WTC11 (cell line): ENCODE data around the gene KRTAP5-11. TPM values are rescaled to one million over a fixed set of nuclear protein-coding genes. Genes with fewer than 3 reads are reported as not detected.
"Not testable (repeated sequence)": the region's sequence is repeated elsewhere in the genome, so short reads cannot be mapped to it uniquely, and the experiment has no call there.

Experiments
- ATAC-seq: fragments of 200-7000 bp; cut with Tn5 transposase; 2 replicates; pipeline ENCODE4 v1.10.0; 2021; ENCODE audit warnings: mild to moderate bottlenecking, moderate library complexity
- CTCF ChIA-PET: fragments of 300-600 bp; sonication (Branson Sonifier 250); formaldehyde crosslinking; loops from one replicate; lab custom pipeline; 2021; ENCODE audit warnings: antibody characterized with exemption; lab: Charles Lee
- POLR2A ChIA-PET: fragments of 350-600 bp; sonication (Branson Sonifier 250); formaldehyde crosslinking; loops from one replicate; lab custom pipeline; 2021; ENCODE audit warnings: antibody characterized with exemption; lab: Charles Lee
- DNase-seq: peaks from one replicate; pipeline ENCODE4 v3.0.0; 2021; ENCODE audit warnings: low spot score
- H3K27ac Mint-ChIP-seq: 2 replicates; pipeline ENCODE4 v1.8.0; 2021; ENCODE audit warnings: mixed read lengths
- H3K27me3 Mint-ChIP-seq: 2 replicates; pipeline ENCODE4 v1.8.0; 2021; ENCODE audit warnings: low read depth, mild to moderate bottlenecking, moderate library complexity, mixed read lengths
- H3K36me3 Mint-ChIP-seq: 2 replicates; pipeline ENCODE4 v1.8.0; 2021; ENCODE audit warnings: mixed read lengths
- H3K4me1 Mint-ChIP-seq: 2 replicates; pipeline ENCODE4 v1.8.0; 2022; ENCODE audit warnings: mixed read lengths
- H3K4me3 Mint-ChIP-seq: 2 replicates; pipeline ENCODE4 v1.8.0; 2021; ENCODE audit warnings: mild to moderate bottlenecking, moderate library complexity, mixed read lengths
- H3K9me3 Mint-ChIP-seq: 2 replicates; pipeline ENCODE4 v1.8.0; 2021; ENCODE audit warnings: mixed read lengths
- CREB1 ChIP-seq: sonication (generic); formaldehyde crosslinking; IDR thresholded peaks from 2 replicates; pipeline ENCODE4 v1.8.0; 2023; ENCODE audit warnings: mild to moderate bottlenecking, missing genetic modification reagents
- EMX1 ChIP-seq: fragments of 250-450 bp; sonication (Bioruptor Pico); IDR thresholded peaks from 2 replicates; pipeline ENCODE4 v1.8.0; 2021; ENCODE audit warnings: mild to moderate bottlenecking
- JAZF1 ChIP-seq: fragments of 250-450 bp; sonication (Bioruptor Pico); IDR thresholded peaks from 2 replicates; pipeline ENCODE4 v1.9.0; 2021; ENCODE audit warnings: moderate library complexity, mild to moderate bottlenecking, inconsistent platforms
- MXD4 ChIP-seq: fragments of 250-450 bp; sonication (Bioruptor Pico); IDR thresholded peaks from 2 replicates; pipeline ENCODE4 v1.8.0; 2021; ENCODE audit warnings: mild to moderate bottlenecking, moderate library complexity, borderline replicate concordance
- NFE2L1 ChIP-seq: sonication (generic); formaldehyde crosslinking; IDR thresholded peaks from 2 replicates; pipeline ENCODE4 v1.8.1; 2023; ENCODE audit warnings: missing genetic modification reagents
- NFYB ChIP-seq: sonication (generic); formaldehyde crosslinking; conservative IDR thresholded peaks from 2 replicates; pipeline ENCODE4 v1.8.0; 2022; ENCODE audit warnings: low read depth, missing genetic modification reagents
- SMAD3 ChIP-seq: sonication (generic); formaldehyde crosslinking; IDR thresholded peaks from 2 replicates; pipeline ENCODE4 v1.8.0; 2022; ENCODE audit warnings: missing genetic modification reagents, mild to moderate bottlenecking, borderline replicate concordance
- USF1 ChIP-seq: sonication (generic); formaldehyde crosslinking; IDR thresholded peaks from 2 replicates; pipeline ENCODE4 v1.8.0; 2022; ENCODE audit warnings: mild to moderate bottlenecking, missing genetic modification reagents
- ZNF423 ChIP-seq: fragments of 250-450 bp; sonication (Bioruptor Pico); IDR thresholded peaks from 2 replicates; pipeline ENCODE4 v2.1.2; 2022; ENCODE audit warnings: mild to moderate bottlenecking, moderate library complexity
- ZNF532 ChIP-seq: fragments of 250-450 bp; sonication (Bioruptor Pico); IDR thresholded peaks from 2 replicates; pipeline ENCODE4 v1.9.0; 2021; ENCODE audit warnings: mild to moderate bottlenecking, borderline replicate concordance
- total RNA-seq: library from RNA; stranded (reverse); gene quantifications from 3 replicates; pipeline ENCODE4 v1.2.3, GENCODE V29; 2021
- TF ChIP-seq, protein P1 (sequence below): sonication (generic); formaldehyde crosslinking; IDR thresholded peaks from 2 replicates; pipeline ENCODE4 v1.8.1; 2023; ENCODE audit warnings: mild to moderate bottlenecking, missing genetic modification reagents, moderate library complexity
- TF ChIP-seq, protein P2 (sequence below): sonication (generic); formaldehyde crosslinking; IDR thresholded peaks from 2 replicates; pipeline ENCODE4 v1.8.1; 2023; ENCODE audit warnings: mild to moderate bottlenecking, missing genetic modification reagents
- TF ChIP-seq, protein P3 (sequence below): fragments of 250-450 bp; sonication (Bioruptor Pico); IDR thresholded peaks from 2 replicates; pipeline ENCODE4 v1.8.0; 2021; ENCODE audit warnings: mild to moderate bottlenecking
- TF ChIP-seq, protein P4 (sequence below): sonication (generic); formaldehyde crosslinking; IDR thresholded peaks from 2 replicates; pipeline ENCODE4 v1.8.1; 2023; ENCODE audit warnings: mild to moderate bottlenecking, missing genetic modification reagents, borderline replicate concordance

Gene KRTAP5-11
- total RNA-seq, 1 experiment from 2014 or later, result not detected

- ChIA-PET POLR2A (interaction anchor here (0.6 kb wide), 2 partner anchors 10 to 628 kb away, joined by 3 to 10 read pairs; no protein-coding TSS in a partner anchor), CTCF (interaction anchor here (1.9 kb wide), 1 partner anchor 38 kb away, joined by 9 read pairs; no protein-coding TSS in a partner anchor)
- ATAC-seq, result no peak
- peaks cover 27% of the 10 kb centered on the region for H3K9me3 Mint-ChIP-seq
- TF ChIP-seq, protein P1, sequence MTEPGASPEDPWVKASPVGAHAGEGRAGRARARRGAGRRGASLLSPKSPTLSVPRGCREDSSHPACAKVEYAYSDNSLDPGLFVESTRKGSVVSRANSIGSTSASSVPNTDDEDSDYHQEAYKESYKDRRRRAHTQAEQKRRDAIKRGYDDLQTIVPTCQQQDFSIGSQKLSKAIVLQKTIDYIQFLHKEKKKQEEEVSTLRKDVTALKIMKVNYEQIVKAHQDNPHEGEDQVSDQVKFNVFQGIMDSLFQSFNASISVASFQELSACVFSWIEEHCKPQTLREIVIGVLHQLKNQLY (CRISPR knock-in tag), result no peak
- no peak for TF ChIP-seq ZNF423 (CRISPR knock-in tag)
- TF ChIP-seq EMX1 (CRISPR knock-in tag), result no peak
- TF ChIP-seq NFE2L1 (CRISPR knock-in tag), result no peak
- TF ChIP-seq MXD4 (CRISPR knock-in tag), result no peak
- TF ChIP-seq, protein P2, sequence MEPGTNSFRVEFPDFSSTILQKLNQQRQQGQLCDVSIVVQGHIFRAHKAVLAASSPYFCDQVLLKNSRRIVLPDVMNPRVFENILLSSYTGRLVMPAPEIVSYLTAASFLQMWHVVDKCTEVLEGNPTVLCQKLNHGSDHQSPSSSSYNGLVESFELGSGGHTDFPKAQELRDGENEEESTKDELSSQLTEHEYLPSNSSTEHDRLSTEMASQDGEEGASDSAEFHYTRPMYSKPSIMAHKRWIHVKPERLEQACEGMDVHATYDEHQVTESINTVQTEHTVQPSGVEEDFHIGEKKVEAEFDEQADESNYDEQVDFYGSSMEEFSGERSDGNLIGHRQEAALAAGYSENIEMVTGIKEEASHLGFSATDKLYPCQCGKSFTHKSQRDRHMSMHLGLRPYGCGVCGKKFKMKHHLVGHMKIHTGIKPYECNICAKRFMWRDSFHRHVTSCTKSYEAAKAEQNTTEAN, result no peak
- no peak for TF ChIP-seq SMAD3 (CRISPR knock-in tag)
- no peak for TF ChIP-seq CREB1 (CRISPR knock-in tag)
- TF ChIP-seq NFYB (CRISPR knock-in tag), result no peak
- TF ChIP-seq ZNF532 (CRISPR knock-in tag), result no peak
- no peak for TF ChIP-seq USF1
- TF ChIP-seq, protein P3, sequence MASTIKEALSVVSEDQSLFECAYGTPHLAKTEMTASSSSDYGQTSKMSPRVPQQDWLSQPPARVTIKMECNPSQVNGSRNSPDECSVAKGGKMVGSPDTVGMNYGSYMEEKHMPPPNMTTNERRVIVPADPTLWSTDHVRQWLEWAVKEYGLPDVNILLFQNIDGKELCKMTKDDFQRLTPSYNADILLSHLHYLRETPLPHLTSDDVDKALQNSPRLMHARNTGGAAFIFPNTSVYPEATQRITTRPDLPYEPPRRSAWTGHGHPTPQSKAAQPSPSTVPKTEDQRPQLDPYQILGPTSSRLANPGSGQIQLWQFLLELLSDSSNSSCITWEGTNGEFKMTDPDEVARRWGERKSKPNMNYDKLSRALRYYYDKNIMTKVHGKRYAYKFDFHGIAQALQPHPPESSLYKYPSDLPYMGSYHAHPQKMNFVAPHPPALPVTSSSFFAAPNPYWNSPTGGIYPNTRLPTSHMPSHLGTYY (CRISPR knock-in tag), result no peak
- no peak for TF ChIP-seq JAZF1
- TF ChIP-seq, protein P4, sequence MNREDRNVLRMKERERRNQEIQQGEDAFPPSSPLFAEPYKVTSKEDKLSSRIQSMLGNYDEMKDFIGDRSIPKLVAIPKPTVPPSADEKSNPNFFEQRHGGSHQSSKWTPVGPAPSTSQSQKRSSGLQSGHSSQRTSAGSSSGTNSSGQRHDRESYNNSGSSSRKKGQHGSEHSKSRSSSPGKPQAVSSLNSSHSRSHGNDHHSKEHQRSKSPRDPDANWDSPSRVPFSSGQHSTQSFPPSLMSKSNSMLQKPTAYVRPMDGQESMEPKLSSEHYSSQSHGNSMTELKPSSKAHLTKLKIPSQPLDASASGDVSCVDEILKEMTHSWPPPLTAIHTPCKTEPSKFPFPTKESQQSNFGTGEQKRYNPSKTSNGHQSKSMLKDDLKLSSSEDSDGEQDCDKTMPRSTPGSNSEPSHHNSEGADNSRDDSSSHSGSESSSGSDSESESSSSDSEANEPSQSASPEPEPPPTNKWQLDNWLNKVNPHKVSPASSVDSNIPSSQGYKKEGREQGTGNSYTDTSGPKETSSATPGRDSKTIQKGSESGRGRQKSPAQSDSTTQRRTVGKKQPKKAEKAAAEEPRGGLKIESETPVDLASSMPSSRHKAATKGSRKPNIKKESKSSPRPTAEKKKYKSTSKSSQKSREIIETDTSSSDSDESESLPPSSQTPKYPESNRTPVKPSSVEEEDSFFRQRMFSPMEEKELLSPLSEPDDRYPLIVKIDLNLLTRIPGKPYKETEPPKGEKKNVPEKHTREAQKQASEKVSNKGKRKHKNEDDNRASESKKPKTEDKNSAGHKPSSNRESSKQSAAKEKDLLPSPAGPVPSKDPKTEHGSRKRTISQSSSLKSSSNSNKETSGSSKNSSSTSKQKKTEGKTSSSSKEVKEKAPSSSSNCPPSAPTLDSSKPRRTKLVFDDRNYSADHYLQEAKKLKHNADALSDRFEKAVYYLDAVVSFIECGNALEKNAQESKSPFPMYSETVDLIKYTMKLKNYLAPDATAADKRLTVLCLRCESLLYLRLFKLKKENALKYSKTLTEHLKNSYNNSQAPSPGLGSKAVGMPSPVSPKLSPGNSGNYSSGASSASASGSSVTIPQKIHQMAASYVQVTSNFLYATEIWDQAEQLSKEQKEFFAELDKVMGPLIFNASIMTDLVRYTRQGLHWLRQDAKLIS (CRISPR knock-in tag), result no peak
- DNase-seq, result no peak
- H3K4me1 Mint-ChIP-seq, result peaks cover 17% of the 10 kb centered on the region
- peaks cover 17% of the 10 kb centered on the region for H3K27me3 Mint-ChIP-seq
- H3K27ac Mint-ChIP-seq, result no peak overlapping the region
- H3K36me3 Mint-ChIP-seq, result peaks cover 16% of the 10 kb centered on the region
- no peak overlapping the region for H3K4me3 Mint-ChIP-seq
These were observed 40.3 kb downstream of the KRTAP5-11 start for GRCh38 chr11:71542382-71542781.

- H3K9me3 Mint-ChIP-seq, result peaks cover 18% of the 10 kb centered on the region
- peaks cover 17% of the 10 kb centered on the region for H3K4me1 Mint-ChIP-seq
- H3K4me3 Mint-ChIP-seq, ATAC-seq, CTCF ChIA-PET, DNase-seq, H3K27me3 Mint-ChIP-seq, POLR2A ChIA-PET, H3K27ac Mint-ChIP-seq, H3K36me3 Mint-ChIP-seq: not testable (repeated sequence)
These were observed 42.0 kb downstream of the KRTAP5-11 start for GRCh38 chr11:71540521-71541304.

- peaks cover 14% of the 10 kb centered on the region for H3K9me3 Mint-ChIP-seq
- ATAC-seq, H3K36me3 Mint-ChIP-seq, POLR2A ChIA-PET, CTCF ChIA-PET, H3K27me3 Mint-ChIP-seq, H3K4me3 Mint-ChIP-seq, H3K27ac Mint-ChIP-seq, DNase-seq: not testable (repeated sequence)
- peaks cover 12% of the 10 kb centered on the region for H3K4me1 Mint-ChIP-seq
These were observed 42.7 kb downstream of the KRTAP5-11 start for GRCh38 chr11:71539971-71540370.
